ENCODE measurements around the gene MARCO.

DNA sequence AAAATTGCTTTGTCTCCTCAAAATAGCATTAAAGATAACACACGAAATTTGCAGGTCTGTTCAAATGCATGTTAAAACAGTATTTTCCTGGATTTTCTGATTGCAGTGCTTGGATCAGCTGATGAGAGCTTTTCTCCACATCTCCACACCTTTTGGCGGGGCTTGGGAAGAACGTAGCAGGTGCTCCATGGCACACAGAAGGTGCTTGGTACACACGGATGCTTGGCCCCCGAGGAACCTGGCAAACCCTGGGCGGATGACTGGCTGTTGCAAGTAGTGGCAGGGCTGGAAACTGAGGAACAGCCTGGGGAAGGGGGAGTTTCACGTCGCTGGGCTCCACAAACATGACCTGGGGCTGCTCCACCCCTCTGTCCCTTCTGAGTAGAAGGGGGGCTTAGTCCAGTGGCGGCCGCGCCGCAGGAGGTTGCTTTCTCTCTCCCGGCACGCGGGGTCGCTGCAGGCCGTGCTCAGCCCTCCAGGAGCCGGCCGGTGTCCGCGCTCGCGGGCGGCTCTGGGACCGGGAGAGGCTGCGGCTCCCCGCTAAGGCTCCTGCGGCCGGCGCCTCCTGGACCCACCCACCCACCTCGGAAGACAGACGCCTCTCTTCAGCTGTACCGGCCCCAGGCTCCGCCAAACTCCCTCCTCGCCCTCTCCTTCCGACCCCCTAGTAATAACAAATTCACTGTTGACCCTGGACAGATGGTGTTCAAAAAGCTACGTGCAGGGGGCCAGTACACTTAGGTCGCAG, 69.3 kb downstream of the MARCO start:
- TF ChIP-seq POLR2A (IDR thresholded peaks at IDR 0.05) (no peak), POLR2AphosphoS5 (IDR thresholded peaks at IDR 0.05; ENCODE audit: insufficient read depth in 1 of 2, low read depth in 1 of 2) (no peak)
- TF ChIP-seq, protein P1, sequence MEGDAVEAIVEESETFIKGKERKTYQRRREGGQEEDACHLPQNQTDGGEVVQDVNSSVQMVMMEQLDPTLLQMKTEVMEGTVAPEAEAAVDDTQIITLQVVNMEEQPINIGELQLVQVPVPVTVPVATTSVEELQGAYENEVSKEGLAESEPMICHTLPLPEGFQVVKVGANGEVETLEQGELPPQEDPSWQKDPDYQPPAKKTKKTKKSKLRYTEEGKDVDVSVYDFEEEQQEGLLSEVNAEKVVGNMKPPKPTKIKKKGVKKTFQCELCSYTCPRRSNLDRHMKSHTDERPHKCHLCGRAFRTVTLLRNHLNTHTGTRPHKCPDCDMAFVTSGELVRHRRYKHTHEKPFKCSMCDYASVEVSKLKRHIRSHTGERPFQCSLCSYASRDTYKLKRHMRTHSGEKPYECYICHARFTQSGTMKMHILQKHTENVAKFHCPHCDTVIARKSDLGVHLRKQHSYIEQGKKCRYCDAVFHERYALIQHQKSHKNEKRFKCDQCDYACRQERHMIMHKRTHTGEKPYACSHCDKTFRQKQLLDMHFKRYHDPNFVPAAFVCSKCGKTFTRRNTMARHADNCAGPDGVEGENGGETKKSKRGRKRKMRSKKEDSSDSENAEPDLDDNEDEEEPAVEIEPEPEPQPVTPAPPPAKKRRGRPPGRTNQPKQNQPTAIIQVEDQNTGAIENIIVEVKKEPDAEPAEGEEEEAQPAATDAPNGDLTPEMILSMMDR (IDR thresholded peaks at IDR 0.05), result no peak

All from vagina (tissue), 2 donors.